ENCODE measurements around the gene PATJ. TPM values are rescaled to one million over a fixed set of nuclear protein-coding genes. Genes with fewer than 3 reads are reported as not detected.

Gene PATJ
- total RNA-seq, 2 donors from 2014 or later: 37.9 to 72.1 TPM

GRCh38 chr1:62013264-62013663 is 271.0 kb downstream of the PATJ start:
- H3K27ac ChIP-seq: no peak overlapping the region
- no peaks in the 10 kb centered on the region for H3K27me3 ChIP-seq
- no peak for TF ChIP-seq CTCF (IDR thresholded peaks at IDR 0.05)
- no peaks in the 10 kb centered on the region for H3K36me3 ChIP-seq
- H3K9me3 ChIP-seq: no peaks in the 10 kb centered on the region
- H3K4me1 ChIP-seq: no peaks in the 10 kb centered on the region
- no peak for DNase-seq (ENCODE audit: low spot score)
- H3K4me3 ChIP-seq: no peak overlapping the region

- Histone ChIP-seq H3K27me3 (no peaks in the 10 kb centered on the region), H3K4me3 (no peak overlapping the region), H3K9me3 (no peaks in the 10 kb centered on the region), H3K36me3 (peaks cover 7% of the 10 kb centered on the region), H3K27ac (no peak overlapping the region), H3K4me1 (peaks cover 0 to 6% of the 10 kb centered on the region in 2 donors)
- TF ChIP-seq CTCF (IDR thresholded peaks at IDR 0.05): no peak
- no peak for DNase-seq (ENCODE audit: low spot score)
Measured at GRCh38 chr1:62022382-62022983, 280.2 kb downstream of the PATJ start.

- no peak for TF ChIP-seq CTCF (IDR thresholded peaks at IDR 0.05)
- no peak for DNase-seq (ENCODE audit: low spot score)
- H3K27ac ChIP-seq: peak overlapping the region in 1 of 2 donors; percentile 18
Measured at GRCh38 chr1:62024690-62025089, 282.4 kb downstream of the PATJ start.

GRCh38 chr1:62025154-62025553 is 282.9 kb downstream of the PATJ start:
- Histone ChIP-seq H3K9me3 (peaks cover 0 to 5% of the 10 kb centered on the region in 2 donors), H3K27me3 (no peaks in the 10 kb centered on the region), H3K27ac (peak overlapping the region in 1 of 2 donors; percentile 18)

More at GRCh38 chr1:62024690-62025089, 282.4 kb downstream of the PATJ start:
- Histone ChIP-seq H3K27me3 (no peaks in the 10 kb centered on the region), H3K9me3 (peaks cover 0 to 5% of the 10 kb centered on the region in 2 donors), H3K36me3 (no peaks in the 10 kb centered on the region), H3K4me1 (peaks cover 0 to 6% of the 10 kb centered on the region in 2 donors), H3K4me3 (no peak overlapping the region)

GRCh38 chr1:62025892-62026291 is 283.6 kb downstream of the PATJ start:
- Histone ChIP-seq H3K36me3 (no peaks in the 10 kb centered on the region), H3K4me1 (peaks cover 0 to 6% of the 10 kb centered on the region in 2 donors), H3K4me3 (no peak overlapping the region), H3K27ac (no peak overlapping the region), H3K27me3 (no peaks in the 10 kb centered on the region), H3K9me3 (peaks cover 0 to 5% of the 10 kb centered on the region in 2 donors)
- no peak for DNase-seq (ENCODE audit: low spot score)
- TF ChIP-seq CTCF (IDR thresholded peaks at IDR 0.05): no peak

More at GRCh38 chr1:62025154-62025553, 282.9 kb downstream of the PATJ start:
- Histone ChIP-seq H3K4me1 (peaks cover 0 to 6% of the 10 kb centered on the region in 2 donors), H3K4me3 (no peak overlapping the region), H3K36me3 (no peaks in the 10 kb centered on the region)
- no peak for TF ChIP-seq CTCF (IDR thresholded peaks at IDR 0.05)
- no peak for DNase-seq (ENCODE audit: low spot score)

- H3K27ac ChIP-seq: no peak overlapping the region
- no peaks in the 10 kb centered on the region for H3K36me3 ChIP-seq
- no peaks in the 10 kb centered on the region for H3K27me3 ChIP-seq
- TF ChIP-seq CTCF (IDR thresholded peaks at IDR 0.05): no peak
- H3K4me1 ChIP-seq: peaks cover 0 to 6% of the 10 kb centered on the region in 2 donors
- DNase-seq (ENCODE audit: low spot score): no peak
- H3K4me3 ChIP-seq: no peak overlapping the region
- peaks cover 0 to 5% of the 10 kb centered on the region in 2 donors for H3K9me3 ChIP-seq
Measured at GRCh38 chr1:62029704-62030103, 287.4 kb downstream of the PATJ start.
